HG02981 (cell line): ENCODE results near the gene TSPAN1.
A peak's percentile ranks its signal among the peaks of the same experiment; 100 is the strongest.
"Not testable (repeated sequence)": the region's sequence is repeated elsewhere in the genome, so short reads cannot be mapped to it uniquely, and the experiment has no call there.

Experiments
- ATAC-seq: cut with Tn5 transposase; IDR thresholded peaks from one replicate; pipeline ENCODE4 v1.9.1; 2021; ENCODE audit warnings: mild to moderate bottlenecking, moderate library complexity; ENCODE audit not compliant: unreplicated experiment

Gene TSPAN1

GRCh38 chr1:46215504-46215903 lies 40.6 kb downstream of the TSPAN1 start:
- ATAC-seq: no peak

- ATAC-seq: no peak
Measured at GRCh38 chr1:46218443-46218842, 43.6 kb downstream of the TSPAN1 start.

GRCh38 chr1:46219551-46220520 lies 44.9 kb downstream of the TSPAN1 start:
- no peak for ATAC-seq

GRCh38 chr1:46220808-46221207 lies 45.9 kb downstream of the TSPAN1 start:
- no peak for ATAC-seq

- ATAC-seq: no peak
Measured at GRCh38 chr1:46221749-46222148, 46.9 kb downstream of the TSPAN1 start.

GRCh38 chr1:46223055-46223454 lies 48.2 kb downstream of the TSPAN1 start:
- not testable (repeated sequence) for ATAC-seq

- ATAC-seq: peak; percentile 80
Measured at GRCh38 chr1:46223472-46223943, 48.6 kb downstream of the TSPAN1 start.

GRCh38 chr1:46224966-46225365 lies 50.1 kb downstream of the TSPAN1 start:
- ATAC-seq: no peak

GRCh38 chr1:46231231-46231630 lies 56.3 kb downstream of the TSPAN1 start:
- not testable (repeated sequence) for ATAC-seq
